SJCRH30 (cell line): ENCODE results near the gene KRTAP10-9. TPM values are rescaled to one million over a fixed set of nuclear protein-coding genes. Genes with fewer than 3 reads are reported as not detected.
"Not testable (repeated sequence)": the region's sequence is repeated elsewhere in the genome, so short reads cannot be mapped to it uniquely, and the experiment has no call there.

ENCODE experiments used
- DNase-seq, 2 experiments: peaks; one replicate each; pipeline ENCODE4 v3.0.0-alpha.2; 2015 to 2020
- H3K27ac ChIP-seq: fragments of 250-450 bp; sonication (Bioruptor Pico); 2 replicates; pipeline ENCODE4 v1.5.1; 2020; ENCODE audit warnings: mild to moderate bottlenecking, moderate library complexity
- H3K27me3 ChIP-seq: fragments of 250-450 bp; sonication (Bioruptor Pico); 2 replicates; pipeline ENCODE4 v1.5.1; 2020; ENCODE audit warnings: mild to moderate bottlenecking, moderate library complexity
- H3K36me3 ChIP-seq: fragments of 250-450 bp; sonication (Bioruptor Pico); 2 replicates; pipeline ENCODE4 v1.5.1; 2020; ENCODE audit warnings: mild to moderate bottlenecking, moderate library complexity
- H3K4me1 ChIP-seq: fragments of 250-450 bp; sonication (Bioruptor Pico); 2 replicates; pipeline ENCODE4 v1.5.1; 2020; ENCODE audit warnings: mild to moderate bottlenecking, moderate library complexity
- H3K4me3 ChIP-seq: fragments of 250-450 bp; sonication (Bioruptor Pico); 2 replicates; pipeline ENCODE4 v1.5.1; 2020; ENCODE audit warnings: mild to moderate bottlenecking, moderate library complexity
- H3K9me3 ChIP-seq: fragments of 250-450 bp; sonication (Bioruptor Pico); replicated peaks from 2 replicates; pipeline ENCODE4 v1.5.1; 2020; ENCODE audit warnings: mild to moderate bottlenecking, moderate library complexity
- total RNA-seq: library from RNA; depleted of rRNA; stranded (reverse); fragments of >200 nt; shearing (Covaris generic); gene quantifications from 2 replicates; pipeline ENCODE4 v1.2.3, GENCODE V29; 2014

KRTAP10-9 gene
- total RNA-seq, 1 experiment from 2014 or later = not detected

GRCh38 chr21:44602463-44602850, 24.4 kb upstream of the KRTAP10-9 start:
- Histone ChIP-seq H3K27ac (no peak overlapping the region), H3K36me3 (no peaks in the 10 kb centered on the region), H3K9me3 (no peaks in the 10 kb centered on the region), H3K4me3 (no peak overlapping the region), H3K27me3 (no peaks in the 10 kb centered on the region), H3K4me1 (no peaks in the 10 kb centered on the region)
- no peak for DNase-seq

- Histone ChIP-seq H3K27me3 (no peaks in the 10 kb centered on the region), H3K9me3 (no peaks in the 10 kb centered on the region), H3K4me1 (no peaks in the 10 kb centered on the region), H3K27ac (no peak overlapping the region), H3K4me3 (no peak overlapping the region), H3K36me3 (no peaks in the 10 kb centered on the region)
- DNase-seq = no peak
Observed at GRCh38 chr21:44603109-44603875, 23.6 kb upstream of the KRTAP10-9 start.

- H3K27ac ChIP-seq = no peak overlapping the region
- H3K36me3 ChIP-seq = no peaks in the 10 kb centered on the region
- no peak overlapping the region for H3K4me3 ChIP-seq
- DNase-seq = no peak
- H3K4me1 ChIP-seq = no peaks in the 10 kb centered on the region
- no peaks in the 10 kb centered on the region for H3K9me3 ChIP-seq
- no peaks in the 10 kb centered on the region for H3K27me3 ChIP-seq
Observed at GRCh38 chr21:44603911-44604310, 23.0 kb upstream of the KRTAP10-9 start.

GRCh38 chr21:44606495-44606894, 20.4 kb upstream of the KRTAP10-9 start:
- no peak overlapping the region for H3K27ac ChIP-seq
- no peaks in the 10 kb centered on the region; the same call in 1 of the 2 replicates for H3K9me3 ChIP-seq
- no peaks in the 10 kb centered on the region for H3K36me3 ChIP-seq
- no peaks in the 10 kb centered on the region for H3K27me3 ChIP-seq
- DNase-seq = no peak
- H3K4me1 ChIP-seq = no peaks in the 10 kb centered on the region
- H3K4me3 ChIP-seq = no peak overlapping the region

GRCh38 chr21:44609193-44609592, 17.7 kb upstream of the KRTAP10-9 start:
- no peaks in the 10 kb centered on the region for H3K4me1 ChIP-seq
- no peak overlapping the region for H3K27ac ChIP-seq
- H3K36me3 ChIP-seq = no peaks in the 10 kb centered on the region
- no peaks in the 10 kb centered on the region; the same call in 1 of the 2 replicates for H3K9me3 ChIP-seq
- no peaks in the 10 kb centered on the region for H3K27me3 ChIP-seq
- H3K4me3 ChIP-seq = no peak overlapping the region
- DNase-seq = no peak

- not testable (repeated sequence) for DNase-seq, H3K27ac ChIP-seq, H3K4me1 ChIP-seq, H3K27me3 ChIP-seq, H3K4me3 ChIP-seq, H3K9me3 ChIP-seq, H3K36me3 ChIP-seq
Observed at GRCh38 chr21:44610157-44610843, 16.6 kb upstream of the KRTAP10-9 start.

- H3K4me1 ChIP-seq = no peaks in the 10 kb centered on the region
- no peak for DNase-seq
- no peak overlapping the region for H3K4me3 ChIP-seq
- no peaks in the 10 kb centered on the region for H3K36me3 ChIP-seq
- H3K27me3 ChIP-seq = no peaks in the 10 kb centered on the region
- no peaks in the 10 kb centered on the region; the same call in 1 of the 2 replicates for H3K9me3 ChIP-seq
- H3K27ac ChIP-seq = no peak overlapping the region
Observed at GRCh38 chr21:44611551-44611950, 15.3 kb upstream of the KRTAP10-9 start.

- H3K27ac ChIP-seq = no peak within 1 kb of the TSS
- no peak for DNase-seq
- H3K9me3 ChIP-seq = no peaks in the 10 kb centered on the region; the same call in 1 of the 2 replicates
- no peaks in the 10 kb centered on the region for H3K4me1 ChIP-seq
- H3K36me3 ChIP-seq = no peaks in the 10 kb centered on the region
- H3K27me3 ChIP-seq = no peaks in the 10 kb centered on the region
- no peak within 1 kb of the TSS for H3K4me3 ChIP-seq
Observed at GRCh38 chr21:44612029-44612486, 14.8 kb upstream of the KRTAP10-9 start, which contains the start of gene KRTAP10-8. Gene KRTAP10-8, plus strand, starts transcription at chr21:44612079. Its CDS starts 22 bp downstream, at chr21:44612101.

- DNase-seq = no peak
- Histone ChIP-seq H3K4me1 (no peaks in the 10 kb centered on the region), H3K4me3 (no peak overlapping the region), H3K36me3 (no peaks in the 10 kb centered on the region), H3K27ac (no peak overlapping the region), H3K9me3 (no peaks in the 10 kb centered on the region; the same call in 1 of the 2 replicates), H3K27me3 (no peaks in the 10 kb centered on the region)
Observed at GRCh38 chr21:44612669-44613229, 14.1 kb upstream of the KRTAP10-9 start.

- Histone ChIP-seq H3K27ac (no peak overlapping the region), H3K36me3 (no peaks in the 10 kb centered on the region), H3K27me3 (no peaks in the 10 kb centered on the region), H3K4me1 (no peaks in the 10 kb centered on the region), H3K4me3 (no peak overlapping the region), H3K9me3 (no peaks in the 10 kb centered on the region; the same call in 1 of the 2 replicates)
- DNase-seq = no peak
Observed at GRCh38 chr21:44613386-44614155, 13.3 kb upstream of the KRTAP10-9 start.

- Histone ChIP-seq H3K27me3 (no peaks in the 10 kb centered on the region), H3K27ac (no peak overlapping the region), H3K4me3 (no peak overlapping the region), H3K9me3 (no peaks in the 10 kb centered on the region; the same call in 1 of the 2 replicates), H3K36me3 (no peaks in the 10 kb centered on the region), H3K4me1 (no peaks in the 10 kb centered on the region)
- no peak for DNase-seq
Observed at GRCh38 chr21:44614161-44614631, 12.7 kb upstream of the KRTAP10-9 start.

GRCh38 chr21:44614961-44615391, 11.9 kb upstream of the KRTAP10-9 start:
- Histone ChIP-seq H3K36me3 (no peaks in the 10 kb centered on the region), H3K4me3 (no peak overlapping the region), H3K9me3 (peaks cover 6% of the 10 kb centered on the region; the same call in 1 of the 2 replicates), H3K4me1 (no peaks in the 10 kb centered on the region), H3K27me3 (no peaks in the 10 kb centered on the region), H3K27ac (no peak overlapping the region)
- DNase-seq = no peak

- no peaks in the 10 kb centered on the region for H3K4me1 ChIP-seq
- H3K27ac ChIP-seq = no peak overlapping the region
- H3K27me3 ChIP-seq = no peaks in the 10 kb centered on the region
- H3K4me3 ChIP-seq = no peak overlapping the region
- H3K36me3 ChIP-seq = no peaks in the 10 kb centered on the region
- H3K9me3 ChIP-seq = peaks cover 9% of the 10 kb centered on the region; the same call in 1 of the 2 replicates
- no peak for DNase-seq
Observed at GRCh38 chr21:44615466-44615865, 11.4 kb upstream of the KRTAP10-9 start.

GRCh38 chr21:44615911-44616590, 10.8 kb upstream of the KRTAP10-9 start:
- Histone ChIP-seq H3K36me3 (no peaks in the 10 kb centered on the region), H3K4me1 (no peaks in the 10 kb centered on the region), H3K27me3 (no peaks in the 10 kb centered on the region), H3K4me3 (no peak overlapping the region), H3K9me3 (peaks cover 9% of the 10 kb centered on the region; the same call in 1 of the 2 replicates), H3K27ac (no peak overlapping the region)
- DNase-seq = no peak
